WTC11 (cell line): ENCODE results near the gene OST4. TPM values are rescaled to one million over a fixed set of nuclear protein-coding genes. Genes with fewer than 3 reads are reported as not detected.

Experiments
- ATAC-seq: fragments of 200-7000 bp; cut with Tn5 transposase; 2 replicates; pipeline ENCODE4 v1.10.0; 2021; ENCODE audit warnings: mild to moderate bottlenecking, moderate library complexity
- CTCF ChIA-PET: fragments of 300-600 bp; sonication (Branson Sonifier 250); formaldehyde crosslinking; loops from one replicate; lab custom pipeline; 2021; ENCODE audit warnings: antibody characterized with exemption; lab: Charles Lee
- POLR2A ChIA-PET: fragments of 350-600 bp; sonication (Branson Sonifier 250); formaldehyde crosslinking; loops from one replicate; lab custom pipeline; 2021; ENCODE audit warnings: antibody characterized with exemption; lab: Charles Lee
- DNase-seq: peaks from one replicate; pipeline ENCODE4 v3.0.0; 2021; ENCODE audit warnings: low spot score
- H3K27ac Mint-ChIP-seq: 2 replicates; pipeline ENCODE4 v1.8.0; 2021; ENCODE audit warnings: mixed read lengths
- H3K27me3 Mint-ChIP-seq: 2 replicates; pipeline ENCODE4 v1.8.0; 2021; ENCODE audit warnings: low read depth, mild to moderate bottlenecking, moderate library complexity, mixed read lengths
- H3K36me3 Mint-ChIP-seq: 2 replicates; pipeline ENCODE4 v1.8.0; 2021; ENCODE audit warnings: mixed read lengths
- H3K4me1 Mint-ChIP-seq: 2 replicates; pipeline ENCODE4 v1.8.0; 2022; ENCODE audit warnings: mixed read lengths
- H3K4me3 Mint-ChIP-seq: 2 replicates; pipeline ENCODE4 v1.8.0; 2021; ENCODE audit warnings: mild to moderate bottlenecking, moderate library complexity, mixed read lengths
- H3K9me3 Mint-ChIP-seq: 2 replicates; pipeline ENCODE4 v1.8.0; 2021; ENCODE audit warnings: mixed read lengths
- AFF4 ChIP-seq: sonication (generic); formaldehyde crosslinking; IDR thresholded peaks from 2 replicates; pipeline ENCODE4 v1.8.1; 2023; ENCODE audit warnings: mild to moderate bottlenecking, missing genetic modification reagents, borderline replicate concordance
- ATF1 ChIP-seq: sonication (generic); formaldehyde crosslinking; IDR thresholded peaks from 2 replicates; pipeline ENCODE4 v1.8.1; 2023; ENCODE audit warnings: mild to moderate bottlenecking, moderate library complexity, missing genetic modification reagents
- CREB1 ChIP-seq: sonication (generic); formaldehyde crosslinking; IDR thresholded peaks from 2 replicates; pipeline ENCODE4 v1.8.0; 2023; ENCODE audit warnings: mild to moderate bottlenecking, missing genetic modification reagents
- EMX1 ChIP-seq: fragments of 250-450 bp; sonication (Bioruptor Pico); IDR thresholded peaks from 2 replicates; pipeline ENCODE4 v1.8.0; 2021; ENCODE audit warnings: mild to moderate bottlenecking
- ESRRA ChIP-seq: sonication (generic); formaldehyde crosslinking; IDR thresholded peaks from 2 replicates; pipeline ENCODE4 v1.8.1; 2022; ENCODE audit warnings: mild to moderate bottlenecking, missing genetic modification reagents, borderline replicate concordance
- ETV6 ChIP-seq: sonication (generic); formaldehyde crosslinking; IDR thresholded peaks from 2 replicates; pipeline ENCODE4 v1.8.1; 2022; ENCODE audit warnings: mild to moderate bottlenecking, missing genetic modification reagents
- FOXJ3 ChIP-seq: sonication (generic); formaldehyde crosslinking; IDR thresholded peaks from 2 replicates; pipeline ENCODE4 v1.9.0; 2021; ENCODE audit warnings: missing genetic modification reagents, mild to moderate bottlenecking, borderline replicate concordance
- GTF2I ChIP-seq: fragments of 250-450 bp; sonication (Bioruptor Pico); conservative IDR thresholded peaks from 2 replicates; pipeline ENCODE4 v1.4.0; 2021; ENCODE audit warnings: mild to moderate bottlenecking
- IRF2 ChIP-seq: sonication (generic); formaldehyde crosslinking; IDR thresholded peaks from 2 replicates; pipeline ENCODE4 v1.8.0; 2022; ENCODE audit warnings: low read depth, missing genetic modification reagents, borderline replicate concordance
- JAZF1 ChIP-seq: fragments of 250-450 bp; sonication (Bioruptor Pico); IDR thresholded peaks from 2 replicates; pipeline ENCODE4 v1.9.0; 2021; ENCODE audit warnings: moderate library complexity, mild to moderate bottlenecking, inconsistent platforms
- NFE2L1 ChIP-seq: sonication (generic); formaldehyde crosslinking; IDR thresholded peaks from 2 replicates; pipeline ENCODE4 v1.8.1; 2023; ENCODE audit warnings: missing genetic modification reagents
- RORB ChIP-seq: fragments of 250-450 bp; sonication (Bioruptor Pico); IDR thresholded peaks from 2 replicates; pipeline ENCODE4 v1.9.0; 2021; ENCODE audit warnings: mild to moderate bottlenecking
- SOX15 ChIP-seq: fragments of 250-450 bp; sonication (Bioruptor Pico); IDR thresholded peaks from 2 replicates; pipeline ENCODE4 v1.9.0; 2021; ENCODE audit warnings: mild to moderate bottlenecking
- TEAD1 ChIP-seq: sonication (generic); formaldehyde crosslinking; IDR thresholded peaks from 2 replicates; pipeline ENCODE4 v1.8.0; 2022; ENCODE audit warnings: mild to moderate bottlenecking, missing genetic modification reagents
- USF1 ChIP-seq: sonication (generic); formaldehyde crosslinking; IDR thresholded peaks from 2 replicates; pipeline ENCODE4 v1.8.0; 2022; ENCODE audit warnings: mild to moderate bottlenecking, missing genetic modification reagents
- ZBTB21 ChIP-seq: sonication (generic); formaldehyde crosslinking; IDR thresholded peaks from 2 replicates; pipeline ENCODE4 v1.8.1; 2023; ENCODE audit warnings: mild to moderate bottlenecking, missing genetic modification reagents, borderline replicate concordance
- total RNA-seq: library from RNA; stranded (reverse); gene quantifications from 3 replicates; pipeline ENCODE4 v1.2.3, GENCODE V29; 2021
- TF ChIP-seq, protein P1 (sequence below): sonication (generic); formaldehyde crosslinking; IDR thresholded peaks from 2 replicates; pipeline ENCODE4 v1.8.0; 2022; ENCODE audit warnings: mild to moderate bottlenecking, missing genetic modification reagents
- TF ChIP-seq, protein P2 (sequence below): fragments of 250-450 bp; sonication (Bioruptor Pico); IDR thresholded peaks from 2 replicates; pipeline ENCODE4 v1.9.0; 2021; ENCODE audit warnings: mild to moderate bottlenecking, borderline replicate concordance

OST4 gene
- total RNA-seq, 1 experiment from 2014 or later = 210 TPM

- no peak for DNase-seq
- H3K27me3 Mint-ChIP-seq = no peaks in the 10 kb centered on the region
- H3K4me1 Mint-ChIP-seq = no peaks in the 10 kb centered on the region
- TF ChIP-seq IRF2 (CRISPR knock-in tag) = no peak
- no peak for TF ChIP-seq CREB1 (CRISPR knock-in tag)
- TF ChIP-seq, protein P1, sequence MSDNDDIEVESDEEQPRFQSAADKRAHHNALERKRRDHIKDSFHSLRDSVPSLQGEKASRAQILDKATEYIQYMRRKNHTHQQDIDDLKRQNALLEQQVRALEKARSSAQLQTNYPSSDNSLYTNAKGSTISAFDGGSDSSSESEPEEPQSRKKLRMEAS = no peak
- no peak for ATAC-seq
- H3K9me3 Mint-ChIP-seq = peaks cover under 1% of the 10 kb centered on the region; the same call in 1 of the 2 replicates
- H3K27ac Mint-ChIP-seq = no peak overlapping the region
- peaks cover 20% of the 10 kb centered on the region for H3K36me3 Mint-ChIP-seq
- CTCF ChIA-PET = interaction anchor here (1.3 kb wide), 1 partner anchor 19 kb away, joined by 3 read pairs; no protein-coding TSS in a partner anchor
- POLR2A ChIA-PET = interaction anchor here (1.0 kb wide), 1 partner anchor 11 kb away, joined by 3 read pairs; no protein-coding TSS in a partner anchor
- no peak overlapping the region for H3K4me3 Mint-ChIP-seq
These were observed 28.3 kb downstream of the OST4 start for GRCh38 chr2:27042985-27043634.

DNA sequence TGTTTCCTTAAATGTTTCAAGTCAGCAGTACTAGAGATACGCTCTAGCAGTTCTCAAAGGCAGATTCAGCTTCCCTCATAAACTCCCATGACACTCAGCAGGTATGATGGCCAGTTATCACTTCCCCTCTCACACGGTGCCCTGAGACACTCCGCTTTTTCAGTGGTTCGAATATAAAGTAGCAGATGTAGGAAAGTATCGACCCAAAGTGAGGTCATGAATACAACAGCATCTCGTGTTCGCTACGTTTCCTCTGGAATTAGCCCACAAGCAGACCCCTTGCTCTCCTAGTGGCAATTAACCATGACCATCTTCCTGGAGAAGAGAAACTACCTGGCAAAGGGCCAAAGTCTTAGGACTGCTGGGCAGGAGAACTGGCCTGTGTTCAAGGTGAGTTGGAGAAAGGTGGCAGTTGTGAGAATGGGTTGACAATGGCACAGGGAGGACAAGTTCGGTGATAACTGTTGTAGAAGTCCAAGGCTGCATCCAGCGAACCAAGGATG, 29.2 kb downstream of the OST4 start:
- peak overlapping the region; percentile 58; the same call in 1 of the 2 replicates for H3K27ac Mint-ChIP-seq
- no peak overlapping the region for H3K4me3 Mint-ChIP-seq
- ChIA-PET CTCF (interaction anchor here (1.3 kb wide), 1 partner anchor 18 kb away, joined by 3 read pairs; no protein-coding TSS in a partner anchor), POLR2A (no interaction called here)
- H3K27me3 Mint-ChIP-seq = no peaks in the 10 kb centered on the region
- H3K9me3 Mint-ChIP-seq = no peaks in the 10 kb centered on the region
- H3K36me3 Mint-ChIP-seq = peaks cover 27% of the 10 kb centered on the region
- TF ChIP-seq ZBTB21 = no peak
- TF ChIP-seq NFE2L1 = no peak
- TF ChIP-seq SOX15 (CRISPR knock-in tag) = no peak
- no peak for TF ChIP-seq CREB1 (CRISPR knock-in tag)
- no peak for TF ChIP-seq EMX1
- no peaks in the 10 kb centered on the region for H3K4me1 Mint-ChIP-seq
- DNase-seq = no peak
- ATAC-seq = no peak

- no peaks in the 10 kb centered on the region for H3K27me3 Mint-ChIP-seq
- no peak overlapping the region for H3K27ac Mint-ChIP-seq
- no peak for TF ChIP-seq USF1 (CRISPR knock-in tag)
- TF ChIP-seq AFF4 (CRISPR knock-in tag) = no peak
- TF ChIP-seq FOXJ3 = no peak
- TF ChIP-seq ATF1 (CRISPR knock-in tag) = no peak
- TF ChIP-seq TEAD1 (CRISPR knock-in tag) = no peak
- no peak for TF ChIP-seq ETV6 (CRISPR knock-in tag)
- TF ChIP-seq GTF2I (CRISPR knock-in tag) = no peak
- TF ChIP-seq ESRRA (CRISPR knock-in tag) = no peak
- no peak for TF ChIP-seq JAZF1 (CRISPR knock-in tag)
- TF ChIP-seq SOX15 (CRISPR knock-in tag) = no peak
- TF ChIP-seq, protein P2, sequence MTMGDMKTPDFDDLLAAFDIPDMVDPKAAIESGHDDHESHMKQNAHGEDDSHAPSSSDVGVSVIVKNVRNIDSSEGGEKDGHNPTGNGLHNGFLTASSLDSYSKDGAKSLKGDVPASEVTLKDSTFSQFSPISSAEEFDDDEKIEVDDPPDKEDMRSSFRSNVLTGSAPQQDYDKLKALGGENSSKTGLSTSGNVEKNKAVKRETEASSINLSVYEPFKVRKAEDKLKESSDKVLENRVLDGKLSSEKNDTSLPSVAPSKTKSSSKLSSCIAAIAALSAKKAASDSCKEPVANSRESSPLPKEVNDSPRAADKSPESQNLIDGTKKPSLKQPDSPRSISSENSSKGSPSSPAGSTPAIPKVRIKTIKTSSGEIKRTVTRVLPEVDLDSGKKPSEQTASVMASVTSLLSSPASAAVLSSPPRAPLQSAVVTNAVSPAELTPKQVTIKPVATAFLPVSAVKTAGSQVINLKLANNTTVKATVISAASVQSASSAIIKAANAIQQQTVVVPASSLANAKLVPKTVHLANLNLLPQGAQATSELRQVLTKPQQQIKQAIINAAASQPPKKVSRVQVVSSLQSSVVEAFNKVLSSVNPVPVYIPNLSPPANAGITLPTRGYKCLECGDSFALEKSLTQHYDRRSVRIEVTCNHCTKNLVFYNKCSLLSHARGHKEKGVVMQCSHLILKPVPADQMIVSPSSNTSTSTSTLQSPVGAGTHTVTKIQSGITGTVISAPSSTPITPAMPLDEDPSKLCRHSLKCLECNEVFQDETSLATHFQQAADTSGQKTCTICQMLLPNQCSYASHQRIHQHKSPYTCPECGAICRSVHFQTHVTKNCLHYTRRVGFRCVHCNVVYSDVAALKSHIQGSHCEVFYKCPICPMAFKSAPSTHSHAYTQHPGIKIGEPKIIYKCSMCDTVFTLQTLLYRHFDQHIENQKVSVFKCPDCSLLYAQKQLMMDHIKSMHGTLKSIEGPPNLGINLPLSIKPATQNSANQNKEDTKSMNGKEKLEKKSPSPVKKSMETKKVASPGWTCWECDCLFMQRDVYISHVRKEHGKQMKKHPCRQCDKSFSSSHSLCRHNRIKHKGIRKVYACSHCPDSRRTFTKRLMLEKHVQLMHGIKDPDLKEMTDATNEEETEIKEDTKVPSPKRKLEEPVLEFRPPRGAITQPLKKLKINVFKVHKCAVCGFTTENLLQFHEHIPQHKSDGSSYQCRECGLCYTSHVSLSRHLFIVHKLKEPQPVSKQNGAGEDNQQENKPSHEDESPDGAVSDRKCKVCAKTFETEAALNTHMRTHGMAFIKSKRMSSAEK (CRISPR knock-in tag) = no peak
- no peak for TF ChIP-seq RORB (CRISPR knock-in tag)
- no peaks in the 10 kb centered on the region for H3K9me3 Mint-ChIP-seq
- POLR2A ChIA-PET = no interaction called here
- H3K4me1 Mint-ChIP-seq = no peaks in the 10 kb centered on the region
- H3K36me3 Mint-ChIP-seq = peaks cover 32% of the 10 kb centered on the region
- no peak for ATAC-seq
- no peak overlapping the region for H3K4me3 Mint-ChIP-seq
- DNase-seq = no peak
- CTCF ChIA-PET = interaction anchor here (1.3 to 2.6 kb wide), 2 partner anchors 17 to 80 kb away, joined by 3 to 14 read pairs; no protein-coding TSS in a partner anchor
These were observed 29.7 kb downstream of the OST4 start for GRCh38 chr2:27041752-27042151.
